Right renal cortex interstitium (tissue), 3 donors: ENCODE results near the gene SMARCB1. TPM values are rescaled to one million over a fixed set of nuclear protein-coding genes. Genes with fewer than 3 reads are reported as not detected.
A peak's percentile ranks its signal among the peaks of the same experiment; 100 is the strongest.

ENCODE experiments used
- DNase-seq, 3 donors: peaks; one replicate each; pipeline ENCODE4 v3.0.0-alpha.2; 2013; ENCODE audit warnings: low read depth in 3 of 3, low spot score in 2 of 3
- polyA plus RNA-seq, 3 donors: library from polyadenylated mRNA; unstranded; fragments of 120-200 nt; gene quantifications; one replicate each; pipeline ENCODE4 v1.2.1, GENCODE V29; 2013; ENCODE audit not compliant: insufficient read length in 3 of 3

Gene SMARCB1
- polyA plus RNA-seq, 3 donors: 205 to 225 (median 224) TPM

DNA sequence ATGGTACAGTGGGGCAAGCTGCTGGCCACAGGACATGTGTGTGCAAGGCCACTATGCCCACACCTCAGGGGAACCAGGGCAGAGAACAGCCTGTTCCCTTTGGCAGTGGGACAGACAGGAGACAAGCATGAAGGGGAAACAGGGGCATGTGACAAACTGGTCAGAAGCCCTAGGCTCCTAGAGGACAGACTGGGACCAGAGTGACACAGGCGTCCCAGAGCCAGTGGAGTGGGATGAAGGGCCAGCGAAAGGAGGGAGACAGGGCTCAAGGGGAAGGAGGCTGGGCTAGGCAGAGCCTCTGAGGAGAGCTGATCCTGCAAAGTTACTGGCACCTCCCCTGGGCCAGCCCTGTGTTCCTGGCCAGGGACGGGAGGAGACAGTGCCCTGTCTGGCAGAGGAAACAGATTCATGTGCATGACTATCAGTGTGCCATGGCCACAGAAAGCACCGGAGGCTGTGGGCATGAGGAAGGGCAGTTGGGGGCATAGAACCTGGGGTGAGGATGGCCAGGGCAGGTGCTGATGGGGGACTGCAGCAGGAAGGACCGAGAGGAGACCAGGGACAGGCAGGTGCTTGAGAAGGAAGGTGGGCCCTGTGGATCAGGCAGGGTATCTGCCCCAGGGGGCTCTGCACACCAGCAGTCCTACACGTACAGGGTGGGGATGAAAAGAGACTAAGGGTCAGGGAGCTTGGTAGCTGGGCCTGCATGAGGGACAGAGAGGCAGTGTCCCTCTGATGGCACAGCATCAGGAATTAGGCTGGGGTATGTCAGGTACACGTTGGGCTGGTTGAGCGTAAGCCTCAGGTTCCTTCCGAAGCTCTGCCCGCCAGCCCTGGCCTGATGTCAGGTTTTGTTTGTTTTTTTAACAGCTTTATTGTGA is 42.3 kb downstream of the SMARCB1 start:
- no peak for DNase-seq

- DNase-seq: no peak
Measured at GRCh38 chr22:23829845-23830372, 43.1 kb downstream of the SMARCB1 start.

- no peak for DNase-seq
Measured at GRCh38 chr22:23831261-23831660, 44.5 kb downstream of the SMARCB1 start.

DNA sequence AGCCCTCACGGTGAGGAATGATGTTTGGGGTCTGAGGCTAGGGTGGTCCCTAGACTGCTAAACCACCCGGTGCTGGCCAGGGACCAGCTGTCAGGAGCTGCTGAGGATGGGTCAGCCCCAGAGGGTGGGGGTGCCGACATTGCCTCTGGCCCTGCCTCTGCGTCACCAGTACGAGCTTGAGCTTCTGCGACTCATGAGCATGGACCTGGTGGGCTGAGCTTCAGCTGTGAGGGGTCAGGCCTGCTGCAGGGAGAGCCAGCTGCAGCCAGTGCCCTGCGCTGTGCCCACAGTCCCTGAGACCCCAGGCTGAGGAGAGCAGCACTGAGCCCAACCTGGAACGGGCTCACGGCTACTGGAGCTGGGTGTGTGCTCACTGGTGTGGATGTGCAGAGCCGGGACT is 45.0 kb downstream of the SMARCB1 start:
- DNase-seq: no peak

GRCh38 chr22:23832226-23833016 is 45.7 kb downstream of the SMARCB1 start:
- DNase-seq: no peak

DNA sequence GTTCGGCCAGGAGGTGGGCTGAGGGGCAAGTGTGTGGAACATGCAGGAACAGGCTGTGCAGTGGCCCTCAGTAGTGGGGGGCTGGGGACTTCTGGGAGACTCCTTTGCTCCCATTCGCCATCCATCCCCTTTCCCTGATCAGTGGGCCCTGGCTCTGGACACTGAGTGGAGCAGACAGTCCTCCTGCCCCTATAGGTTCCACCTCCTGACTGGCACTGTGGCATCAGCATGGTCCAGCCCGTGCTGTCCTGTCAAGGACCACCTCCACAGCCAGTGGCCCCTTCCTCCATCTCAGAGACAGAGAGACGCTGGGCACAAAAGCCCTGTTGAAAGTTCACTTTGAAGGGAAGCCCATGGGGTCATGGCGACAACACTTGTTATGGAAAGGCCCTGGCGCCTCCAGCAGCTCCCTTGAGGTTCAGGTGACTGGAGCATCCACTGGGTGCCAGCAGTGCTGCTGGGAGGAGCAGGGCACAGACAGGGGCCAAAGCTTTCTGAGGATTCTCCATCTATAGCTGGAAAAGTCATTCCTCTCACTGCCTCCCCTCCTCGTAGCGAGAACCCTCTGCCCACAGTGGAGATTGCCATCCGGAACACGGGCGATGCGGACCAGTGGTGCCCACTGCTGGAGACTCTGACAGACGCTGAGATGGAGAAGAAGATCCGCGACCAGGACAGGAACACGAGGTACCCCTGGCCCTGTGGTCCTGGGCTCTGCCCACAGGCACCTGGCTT is 46.4 kb downstream of the SMARCB1 start:
- DNase-seq: no peak

DNA sequence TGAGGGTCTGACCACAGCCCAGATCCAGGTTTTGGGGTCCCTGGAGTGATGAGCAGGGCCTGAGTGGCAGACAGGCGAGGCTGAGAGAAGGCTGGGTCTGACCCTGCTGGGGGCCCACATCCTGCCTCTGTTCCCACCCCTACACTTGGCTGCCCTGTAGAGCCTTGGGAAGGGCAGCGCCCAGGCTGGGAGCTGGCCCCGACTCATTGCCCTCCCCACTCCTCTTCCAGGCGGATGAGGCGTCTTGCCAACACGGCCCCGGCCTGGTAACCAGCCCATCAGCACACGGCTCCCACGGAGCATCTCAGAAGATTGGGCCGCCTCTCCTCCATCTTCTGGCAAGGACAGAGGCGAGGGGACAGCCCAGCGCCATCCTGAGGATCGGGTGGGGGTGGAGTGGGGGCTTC is 47.1 kb downstream of the SMARCB1 start:
- no peak for DNase-seq

DNA sequence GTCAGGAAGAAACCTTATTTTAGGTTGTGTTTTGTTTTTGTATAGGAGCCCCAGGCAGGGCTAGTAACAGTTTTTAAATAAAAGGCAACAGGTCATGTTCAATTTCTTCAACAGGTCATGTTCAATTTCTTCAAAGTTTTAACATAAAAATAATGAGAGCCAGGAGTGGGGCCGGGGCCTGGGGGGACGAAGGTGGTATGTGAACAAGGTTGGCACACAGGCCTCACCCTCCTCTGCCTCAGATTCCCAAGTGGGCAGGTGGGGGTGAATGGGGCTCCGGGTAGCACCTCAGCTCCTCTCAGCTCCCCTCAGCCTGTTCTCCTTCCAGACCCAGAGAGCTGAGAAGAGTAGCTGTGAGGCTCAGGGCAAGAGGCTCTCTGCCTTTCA is 47.6 kb downstream of the SMARCB1 start:
- no peak for DNase-seq

GRCh38 chr22:23834793-23835483 is 48.2 kb downstream of the SMARCB1 start:
- no peak for DNase-seq

DNA sequence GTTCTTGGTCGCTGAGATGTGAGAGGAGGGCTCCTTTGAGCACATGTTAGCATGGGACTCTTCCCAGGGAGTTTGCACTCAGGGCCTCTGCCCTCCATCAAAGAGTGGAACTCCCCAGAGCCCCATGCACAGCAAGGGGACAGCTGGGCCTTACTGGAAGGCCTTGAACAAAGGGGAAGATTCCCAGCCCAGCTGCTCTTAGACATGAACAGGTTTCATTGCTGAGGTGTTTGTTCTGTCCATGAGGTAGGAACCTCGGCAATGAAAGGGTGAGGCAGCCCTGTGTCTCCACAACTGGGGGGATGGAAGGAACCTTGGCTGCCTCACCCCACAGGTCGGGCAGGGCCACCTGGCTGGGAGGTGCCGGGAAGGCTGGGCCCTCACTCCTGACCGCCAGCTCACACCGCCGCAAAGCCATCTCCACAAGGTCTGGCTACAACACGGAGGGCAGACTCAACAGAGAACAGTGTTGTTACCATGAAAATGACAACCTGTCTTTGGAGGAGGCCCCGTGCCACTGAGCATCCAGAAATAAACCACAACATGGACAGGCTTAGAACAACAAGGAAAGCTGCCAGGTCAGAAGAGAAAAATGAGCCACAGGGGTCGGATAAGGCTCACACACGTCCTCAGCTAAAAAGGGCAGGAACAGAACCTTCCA is 48.8 kb downstream of the SMARCB1 start:
- no peak for DNase-seq

- no peak for DNase-seq
Measured at GRCh38 chr22:23836281-23836680, 49.5 kb downstream of the SMARCB1 start.

DNA sequence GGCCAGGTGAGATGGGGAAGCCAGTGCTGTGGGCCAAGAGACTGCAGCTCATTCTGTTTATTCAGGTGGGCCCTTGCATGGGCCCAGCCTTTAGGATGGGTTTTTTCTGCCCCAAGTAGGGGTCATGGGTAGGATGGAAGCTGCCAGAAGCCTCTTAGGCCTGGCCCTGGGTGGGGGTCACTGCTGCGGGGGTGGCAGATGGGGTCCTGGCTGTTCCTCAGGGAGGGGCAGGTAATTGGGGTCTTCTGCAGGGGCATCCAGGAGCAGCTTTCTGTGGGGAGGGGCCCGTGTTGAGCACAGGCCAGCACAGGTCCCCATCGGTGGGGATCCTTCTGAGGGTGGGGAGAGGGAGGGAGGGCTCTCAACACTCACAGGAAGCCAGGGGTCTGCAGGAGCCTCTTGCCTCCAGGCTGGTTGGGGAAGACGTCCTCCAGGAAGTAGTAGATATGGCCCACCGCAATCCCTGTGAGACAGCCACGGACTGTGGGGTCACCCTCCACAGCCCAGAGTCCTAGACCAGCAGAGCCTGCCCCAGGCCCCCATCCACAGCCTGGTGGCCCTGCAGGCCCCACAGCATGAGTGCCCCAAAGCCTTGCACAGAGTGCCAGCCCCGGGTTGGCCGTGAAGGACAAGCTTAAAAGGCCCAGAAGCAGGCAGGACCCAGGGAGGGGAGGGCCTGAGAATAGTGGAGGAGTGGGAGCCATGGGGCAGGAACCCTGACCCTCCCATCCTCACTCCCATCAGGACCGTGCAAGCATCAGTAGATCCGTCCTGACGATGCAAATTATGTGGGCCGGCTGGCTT is 50.1 kb downstream of the SMARCB1 start:
- DNase-seq: no peak

DNA sequence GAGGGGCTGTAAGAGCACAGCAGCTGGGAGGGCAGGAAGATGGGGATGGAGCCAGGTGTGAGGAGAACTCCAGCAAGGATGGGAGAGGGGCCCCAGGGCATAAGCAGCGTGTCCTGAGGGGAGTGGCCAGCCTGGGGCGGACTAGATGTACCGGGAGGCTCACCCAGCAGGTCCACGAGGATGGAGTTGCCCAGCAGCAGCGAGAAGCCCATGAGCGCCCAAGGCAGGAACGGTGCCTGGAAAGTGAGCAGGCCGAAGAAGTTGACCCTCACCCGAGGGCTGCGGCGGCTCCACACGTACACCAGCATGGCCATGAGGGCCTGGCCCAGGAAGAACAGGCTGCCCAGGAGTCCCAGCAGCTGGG is 50.7 kb downstream of the SMARCB1 start:
- no peak for DNase-seq

GRCh38 chr22:23837911-23838680 is 51.3 kb downstream of the SMARCB1 start:
- DNase-seq: no peak

- DNase-seq: peak in 1 of 3 donors; percentile 93
Measured at GRCh38 chr22:23838681-23839468, 52.1 kb downstream of the SMARCB1 start, which contains the start of gene DERL3. TSS of gene DERL3 (minus strand) at chr22:23839006. CDS start at chr22:23838987, 19 bp downstream.

GRCh38 chr22:23840026-23840425 is 53.3 kb downstream of the SMARCB1 start:
- DNase-seq: no peak

- DNase-seq: no peak
Measured at GRCh38 chr22:23841292-23841691, 54.5 kb downstream of the SMARCB1 start.
